Gastrocnemius medialis (tissue), 4 donors: ENCODE results near the gene SPEG. TPM values are rescaled to one million over a fixed set of nuclear protein-coding genes. Genes with fewer than 3 reads are reported as not detected.

Experiments used
- ATAC-seq, 2 donors: fragments of 150-250 bp; one replicate each; pipeline ENCODE4 v1.9.1; 2016
- DNase-seq, 2 donors: peaks; one replicate each; pipeline ENCODE4 v3.0.0-alpha.2; 2019
- H3K27ac ChIP-seq, 4 donors: fragments of 200-600 bp; sonication (generic); 1 replicate in 1 of 4; 2 replicates in 3 of 4; pipeline ENCODE4 v1.5.1; 2016 to 2018; ENCODE audit warnings: mild to moderate bottlenecking in 2 of 4, moderate library complexity in 1 of 4
- H3K27me3 ChIP-seq, 3 donors: fragments of 200-600 bp; sonication (generic) in 2 of 3; 1 replicate in 1 of 3; 2 replicates in 2 of 3; pipeline versions ENCODE4 v1.5.1 to v1.6.0; 2016 to 2019; ENCODE audit warnings: mild to moderate bottlenecking in 1 of 3, moderate library complexity in 1 of 3
- H3K36me3 ChIP-seq, 2 donors: fragments of 200-600 bp; sonication (generic) in 1 of 2; one replicate each; pipeline ENCODE4 v1.5.1; 2017 to 2018
- H3K4me1 ChIP-seq, 2 donors: fragments of 200-600 bp; sonication (generic) in 1 of 2; one replicate each; pipeline ENCODE4 v1.5.1; 2016 to 2017; ENCODE audit warnings: mild to moderate bottlenecking in 2 of 2
- H3K4me3 ChIP-seq, 4 donors: fragments of 200-600 bp; sonication (generic) in 3 of 4; 1 replicate in 1 of 4; 2 replicates in 3 of 4; pipeline ENCODE4 v1.5.1; 2016 to 2019; ENCODE audit warnings: mild to moderate bottlenecking in 2 of 4
- H3K9me3 ChIP-seq, 3 donors: fragments of 200-600 bp; sonication (generic) in 2 of 3; 1 replicate in 1 of 3; 2 replicates in 2 of 3; pipeline ENCODE4 v1.5.1; 2016 to 2019
- CTCF ChIP-seq, 5 experiments: fragments of 450-650 bp in 3 of 5; fragments of 200-600 bp in 2 of 5; sonication (generic) in 2 of 5; IDR thresholded peaks in 4 of 5; conservative IDR thresholded peaks in 1 of 5; 1 replicate in 4 of 5; 2 replicates in 1 of 5; pipeline ENCODE4 v1.5.1; 2016 to 2019; ENCODE audit warnings: antibody characterized with exemption in 5 of 5, mild to moderate bottlenecking in 3 of 5, moderate library complexity in 3 of 5
- POLR2A ChIP-seq, 2 donors: fragments of 450-650 bp; IDR thresholded peaks; one replicate each; pipeline ENCODE4 v1.6.1; 2017; ENCODE audit warnings: antibody characterized with exemption in 2 of 2, mild to moderate bottlenecking in 2 of 2, moderate library complexity in 2 of 2
- in situ Hi-C, 4 donors: fragments of 200-750 bp; cut with MboI; loops; one replicate each; pipeline versions ENCODE4 v1.15.0 to v1.8.0; 2017; ENCODE audit warnings: low sequenced_read_pairs in 4 of 4
- intact Hi-C: fragments of 100-400 bp; cut with DNase I; formaldehyde crosslinking; loops from one replicate; pipeline ENCODE4 v1.15.1; 2023; ENCODE audit warnings: low total_unique reads
- total RNA-seq, 4 donors: library from RNA; depleted of rRNA; stranded (reverse); fragments of >200 nt; gene quantifications; one replicate each; pipeline versions ENCODE4 v1.1.0 to v1.2.3, GENCODE V29; 2016

The SPEG gene
- total RNA-seq, 4 donors from 2014 or later = 104 to 387 (median 222) TPM

GRCh38 chr2:219474285-219475060 is 39.8 kb downstream of the SPEG start:
- DNase-seq (no peak), ATAC-seq (no peak)
- no peaks in the 10 kb centered on the region for H3K4me1 ChIP-seq
- H3K9me3 ChIP-seq = no peaks in the 10 kb centered on the region
- peaks cover 0 to 74% of the 10 kb centered on the region in 2 donors for H3K36me3 ChIP-seq
- in situ Hi-C loops (loop anchor here in 2 of 4 donors (10.0 kb wide), 1 partner anchor 50 kb away; no protein-coding TSS in a partner anchor), intact Hi-C loops (no loop called here)
- peak overlapping the region in 1 of 4 donors; percentile 13 for H3K27ac ChIP-seq
- no peak for TF ChIP-seq POLR2A (IDR thresholded peaks at IDR 0.05)
- TF ChIP-seq CTCF (IDR thresholded peaks at IDR 0.05 in 4 of 5, conservative IDR thresholded peaks at IDR 0.05 in 1 of 5) = no peak
- H3K4me3 ChIP-seq = no peak overlapping the region
- H3K27me3 ChIP-seq = no peaks in the 10 kb centered on the region

GRCh38 chr2:219475278-219475677 is 40.6 kb downstream of the SPEG start:
- DNase-seq = no peak
- Histone ChIP-seq H3K27ac (peak overlapping the region in 1 of 4 donors; percentile 61), H3K4me1 (no peaks in the 10 kb centered on the region), H3K4me3 (no peak overlapping the region), H3K36me3 (peaks cover 0 to 76% of the 10 kb centered on the region in 2 donors), H3K9me3 (no peaks in the 10 kb centered on the region), H3K27me3 (no peaks in the 10 kb centered on the region)
- TF ChIP-seq POLR2A (IDR thresholded peaks at IDR 0.05) (no peak), CTCF (IDR thresholded peaks at IDR 0.05 in 4 of 5, conservative IDR thresholded peaks at IDR 0.05 in 1 of 5) (no peak)
- in situ Hi-C loops (loop anchor here in 2 of 4 donors (10.0 kb wide), 1 partner anchor 50 kb away; no protein-coding TSS in a partner anchor), intact Hi-C loops (no loop called here)
- ATAC-seq = no peak

- TF ChIP-seq CTCF (IDR thresholded peaks at IDR 0.05 in 4 of 5, conservative IDR thresholded peaks at IDR 0.05 in 1 of 5) (peak; percentile 73 to 86 (median 77)), POLR2A (IDR thresholded peaks at IDR 0.05) (no peak)
- DNase-seq (peak; percentile 39 to 64), ATAC-seq (peak; percentile 62 to 79)
- Histone ChIP-seq H3K27me3 (no peaks in the 10 kb centered on the region), H3K36me3 (peaks cover 0 to 77% of the 10 kb centered on the region in 2 donors), H3K9me3 (no peaks in the 10 kb centered on the region), H3K4me1 (no peaks in the 10 kb centered on the region), H3K4me3 (no peak overlapping the region), H3K27ac (peak overlapping the region in 2 of 4 donors; percentile 21 to 61)
- in situ Hi-C loops = loop anchor here in 2 of 4 donors (10.0 kb wide), 1 partner anchor 49 kb away; no protein-coding TSS in a partner anchor
- intact Hi-C loops = loop anchor here (1.0 kb wide), 1 partner anchor 54 kb away; no protein-coding TSS in a partner anchor
Measured at GRCh38 chr2:219475697-219476651, 41.3 kb downstream of the SPEG start.

- DNase-seq = no peak
- H3K4me3 ChIP-seq = no peak overlapping the region
- no peak for ATAC-seq
- TF ChIP-seq CTCF (IDR thresholded peaks at IDR 0.05 in 4 of 5, conservative IDR thresholded peaks at IDR 0.05 in 1 of 5) = no peak
- no peak for TF ChIP-seq POLR2A (IDR thresholded peaks at IDR 0.05)
- H3K36me3 ChIP-seq = peaks cover 0 to 77% of the 10 kb centered on the region in 2 donors
- in situ Hi-C loops = loop anchor here in 2 of 4 donors (10.0 kb wide), 1 partner anchor 48 kb away; no protein-coding TSS in a partner anchor
- no peaks in the 10 kb centered on the region for H3K27me3 ChIP-seq
- no peaks in the 10 kb centered on the region for H3K4me1 ChIP-seq
- H3K27ac ChIP-seq = peak overlapping the region in 2 of 4 donors; percentile 21 to 61
- intact Hi-C loops = loop anchor here (1.0 kb wide), 1 partner anchor 54 kb away; no protein-coding TSS in a partner anchor
- H3K9me3 ChIP-seq = no peaks in the 10 kb centered on the region
Measured at GRCh38 chr2:219476652-219477151, 42.1 kb downstream of the SPEG start.
